Fibroblast of the aortic adventitia (primary cell): Measurements from ENCODE around the gene KDM4B. TPM values are rescaled to one million over a fixed set of nuclear protein-coding genes. Genes with fewer than 3 reads are reported as not detected.
A peak's percentile ranks its signal among the peaks of the same experiment; 100 is the strongest.

Source experiments
- DNase-seq: peaks from one replicate; pipeline ENCODE4 v3.0.0-alpha.2; 2010; ENCODE audit warnings: low read depth
- H3K4me3 ChIP-seq: 2 replicates; pipeline ENCODE4 v1.5.1; 2011; ENCODE audit warnings: low read depth, mild to moderate bottlenecking, control low read depth, low read length, moderate library complexity
- CTCF ChIP-seq: IDR thresholded peaks from 2 replicates; pipeline ENCODE4 v1.5.1; 2011; ENCODE audit warnings: mild to moderate bottlenecking, low read length, control low read depth, inconsistent platforms; ENCODE audit not compliant: insufficient read depth
- total RNA-seq: library from RNA; depleted of rRNA; stranded (reverse); fragments of >200 nt; gene quantifications from 2 replicates; pipeline ENCODE4 v1.2.3, GENCODE V29; 2012; ENCODE audit warnings: low replicate concordance

The KDM4B gene
- total RNA-seq, 1 donor = 13.5 TPM

- no peak for DNase-seq
- TF ChIP-seq CTCF = no peak
- no peak overlapping the region for H3K4me3 ChIP-seq
Observed at GRCh38 chr19:5042556-5042955, 73.6 kb downstream of the KDM4B start.

GRCh38 chr19:5045029-5045428 lies 76.1 kb downstream of the KDM4B start:
- TF ChIP-seq CTCF = no peak
- DNase-seq = no peak
- H3K4me3 ChIP-seq = no peak overlapping the region

DNA sequence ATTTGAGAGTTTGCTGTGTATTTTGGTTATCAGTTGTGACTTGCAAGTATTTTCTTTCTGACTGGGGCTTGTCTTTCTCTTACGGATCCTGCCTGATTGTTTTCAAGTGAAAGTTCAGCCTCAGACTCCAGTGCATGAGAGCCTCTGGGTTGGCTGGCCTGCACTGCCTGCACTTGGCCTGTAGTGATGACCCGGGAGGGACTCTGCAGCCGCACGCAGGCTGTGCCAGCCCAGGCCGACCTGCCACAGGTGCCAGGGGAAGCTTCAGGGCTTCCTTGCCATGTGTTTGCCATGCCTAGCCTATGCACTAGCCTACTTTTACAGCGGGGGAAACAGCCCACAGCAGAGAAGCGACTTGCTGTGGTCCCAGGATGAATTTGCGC lies 77.0 kb downstream of the KDM4B start:
- no peak overlapping the region for H3K4me3 ChIP-seq
- no peak for DNase-seq
- no peak for TF ChIP-seq CTCF

DNA sequence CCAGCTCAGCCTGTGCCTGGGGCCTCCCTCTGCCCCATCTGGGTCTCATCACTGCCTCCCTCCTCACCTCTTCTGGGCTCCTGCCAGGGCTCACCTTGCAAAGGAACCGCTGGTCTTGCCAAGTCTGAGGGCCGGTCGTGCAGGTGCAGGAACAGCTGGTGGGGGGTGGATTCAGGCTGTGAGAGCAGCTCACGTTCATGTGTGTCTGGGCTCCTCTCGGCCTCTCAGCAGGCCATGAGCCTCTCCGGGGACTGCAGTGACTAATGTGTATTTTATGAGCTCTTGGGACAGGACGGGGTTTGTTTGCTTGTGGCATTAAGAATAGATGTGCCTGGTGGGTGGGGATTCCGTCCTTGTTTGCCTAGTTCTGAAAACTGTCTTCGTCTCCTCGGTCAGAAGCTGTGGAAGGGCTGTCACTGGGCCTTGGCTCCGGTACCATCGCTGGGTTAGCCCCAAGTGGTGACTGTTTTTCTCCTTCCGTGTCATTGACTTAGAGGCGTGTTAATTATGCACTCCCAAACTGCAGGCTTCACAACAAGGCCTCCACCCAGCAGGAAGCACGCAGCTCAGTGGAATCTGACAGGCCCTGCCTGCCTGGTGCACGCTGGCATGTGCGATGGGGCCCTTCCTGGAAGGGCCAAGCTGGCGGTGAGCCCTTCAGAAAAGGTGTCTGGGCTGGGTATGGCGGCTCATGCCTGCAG lies 77.6 kb downstream of the KDM4B start:
- H3K4me3 ChIP-seq = no peak overlapping the region
- TF ChIP-seq CTCF = no peak
- DNase-seq = no peak

DNA sequence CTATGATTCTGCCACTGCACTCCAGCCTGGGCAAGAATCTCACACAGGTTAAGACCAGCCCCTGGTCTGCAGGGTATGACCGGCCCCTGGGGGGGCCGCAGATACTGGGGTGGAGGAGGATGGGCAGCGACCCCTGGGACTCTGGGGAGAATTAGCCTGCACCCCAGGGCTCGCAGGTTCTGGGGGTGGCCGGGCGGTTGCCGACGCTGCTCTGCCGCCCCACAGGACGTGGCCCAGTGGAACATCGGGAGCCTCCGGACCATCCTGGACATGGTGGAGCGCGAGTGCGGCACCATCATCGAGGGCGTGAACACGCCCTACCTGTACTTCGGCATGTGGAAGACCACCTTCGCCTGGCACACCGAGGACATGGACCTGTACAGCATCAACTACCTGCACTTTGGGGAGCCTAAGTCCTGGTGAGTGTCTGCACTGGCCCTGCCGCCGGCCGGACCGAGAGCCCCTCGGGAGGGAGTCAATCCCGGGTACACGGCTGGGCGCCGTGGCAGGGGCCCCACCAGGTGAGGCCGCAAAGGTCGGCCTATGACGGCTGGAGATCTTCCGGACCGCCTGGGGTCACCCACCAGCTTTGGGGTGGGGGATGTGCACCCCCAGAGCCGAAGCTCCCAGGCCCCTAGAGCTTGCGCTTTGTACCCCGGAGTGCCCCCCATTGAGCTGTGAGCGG lies 78.5 kb downstream of the KDM4B start:
- TF ChIP-seq CTCF = no peak
- no peak for DNase-seq
- H3K4me3 ChIP-seq = no peak overlapping the region

DNA sequence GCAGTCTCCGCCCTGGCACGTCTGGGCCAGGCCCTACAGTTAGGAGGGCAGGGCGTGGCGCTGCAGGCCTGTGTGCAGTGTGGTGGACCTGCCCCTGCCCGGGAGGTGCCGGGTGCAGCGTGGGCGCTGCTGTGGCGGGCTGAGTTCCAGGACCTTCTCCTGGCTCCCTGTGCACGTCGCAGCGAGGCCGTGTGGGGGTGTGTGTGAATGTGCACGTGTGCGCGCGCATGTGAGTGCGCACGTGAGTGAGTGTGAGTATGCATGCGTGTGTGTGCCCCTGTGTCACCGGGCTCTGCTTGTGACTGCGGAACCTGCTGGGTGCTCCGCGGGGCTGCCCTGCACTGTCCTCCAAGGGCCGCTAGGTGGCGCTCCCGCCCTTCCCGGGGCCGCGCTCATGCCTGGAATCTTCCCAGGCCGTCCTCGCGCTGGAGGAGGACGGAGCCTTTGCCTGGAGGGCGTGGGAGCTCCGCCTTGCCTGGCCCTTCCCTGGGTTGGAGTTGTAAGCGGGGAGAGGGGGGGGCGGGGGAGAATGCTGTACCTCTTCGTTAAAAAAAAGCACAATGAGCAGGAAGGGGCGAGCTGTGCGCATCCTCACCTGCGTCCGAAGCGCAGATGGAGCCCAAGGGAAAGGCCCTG lies 79.3 kb downstream of the KDM4B start:
- peak overlapping the region; percentile 33 for H3K4me3 ChIP-seq
- peak; percentile 80 for DNase-seq
- TF ChIP-seq CTCF = peak; percentile 99
